Common myeloid progenitor, CD34-positive (primary cell): ENCODE measurements around the gene LPP.

Experiments
- CTCF ChIA-PET: fragments of 350-600 bp; sonication (Branson Sonifier 250); formaldehyde crosslinking; loops from one replicate; lab custom pipeline; 2021; ENCODE audit warnings: antibody characterized with exemption; lab: Charles Lee
- POLR2A ChIA-PET: fragments of 350-600 bp; sonication (Branson Sonifier 250); formaldehyde crosslinking; loops from one replicate; lab custom pipeline; 2021; ENCODE audit warnings: antibody characterized with exemption; lab: Charles Lee
- DNase-seq, 3 donors: peaks; one replicate each; pipeline versions ENCODE4 v3.0.0 to v3.0.0-alpha.2; 2013
- H3K27ac ChIP-seq, 2 experiments: 1 replicate in 1 of 2; 2 replicates in 1 of 2; pipeline ENCODE4 v1.7.0; 2013; ENCODE audit warnings: inconsistent platforms in 2 of 2, low read length in 2 of 2, mild to moderate bottlenecking in 2 of 2, low read depth in 1 of 2, moderate library complexity in 1 of 2; ENCODE audit not compliant: severe bottlenecking in 2 of 2, insufficient read depth in 1 of 2, poor library complexity in 1 of 2
- H3K27me3 ChIP-seq, 5 experiments: replicated peaks in 2 of 5; 1 replicate in 3 of 5; 2 replicates in 2 of 5; pipeline versions ENCODE4 v1.6.1 to v1.7.0; 2013; ENCODE audit warnings: low read length in 4 of 5, mild to moderate bottlenecking in 2 of 5, moderate library complexity in 2 of 5, inconsistent platforms in 1 of 5; ENCODE audit not compliant: insufficient read depth in 5 of 5, control insufficient read depth in 4 of 5
- H3K36me3 ChIP-seq, 4 experiments: 1 replicate in 2 of 4; 2 replicates in 2 of 4; pipeline versions ENCODE4 v1.6.1 to v1.7.0; 2013; ENCODE audit warnings: low read length in 3 of 4, control low read depth in 1 of 4, mild to moderate bottlenecking in 1 of 4; ENCODE audit not compliant: control insufficient read depth in 4 of 4, insufficient read depth in 4 of 4
- H3K4me1 ChIP-seq, 4 experiments: 1 replicate in 3 of 4; 2 replicates in 1 of 4; pipeline versions ENCODE4 v1.6.1 to v1.7.1; 2013; ENCODE audit warnings: low read length in 3 of 4, mild to moderate bottlenecking in 3 of 4, control low read depth in 1 of 4, inconsistent platforms in 1 of 4, moderate library complexity in 1 of 4; ENCODE audit not compliant: control insufficient read depth in 4 of 4, insufficient read depth in 4 of 4; ENCODE audit errors: control extremely low read depth in 1 of 4
- H3K4me3 ChIP-seq, 7 experiments: 1 replicate in 4 of 7; 2 replicates in 3 of 7; pipeline versions ENCODE4 v1.5.1 to v1.7.0; 2013; ENCODE audit warnings: mild to moderate bottlenecking in 7 of 7, low read length in 6 of 7, moderate library complexity in 6 of 7, inconsistent platforms in 2 of 7, low read depth in 2 of 7, control low read depth in 1 of 7; ENCODE audit not compliant: insufficient read depth in 4 of 7, control insufficient read depth in 1 of 7; ENCODE audit errors: extremely low read depth in 1 of 7
- H3K9me3 ChIP-seq, 5 experiments: 1 replicate in 4 of 5; 2 replicates in 1 of 5; pipeline versions ENCODE4 v1.6.1 to v1.7.1; 2013; ENCODE audit warnings: low read length in 4 of 5, mild to moderate bottlenecking in 2 of 5, inconsistent platforms in 1 of 5, low read depth in 1 of 5, moderate library complexity in 1 of 5; ENCODE audit not compliant: control insufficient read depth in 4 of 5, insufficient read depth in 2 of 5; ENCODE audit errors: control extremely low read depth in 1 of 5
- WGBS: methylation state at CpG from one replicate; pipeline ENCODE4 v1.1.5; 2013; ENCODE audit not compliant: insufficient coverage; 5-methylcytosine and 5-hydroxymethylcytosine counted together

LPP gene

DNA sequence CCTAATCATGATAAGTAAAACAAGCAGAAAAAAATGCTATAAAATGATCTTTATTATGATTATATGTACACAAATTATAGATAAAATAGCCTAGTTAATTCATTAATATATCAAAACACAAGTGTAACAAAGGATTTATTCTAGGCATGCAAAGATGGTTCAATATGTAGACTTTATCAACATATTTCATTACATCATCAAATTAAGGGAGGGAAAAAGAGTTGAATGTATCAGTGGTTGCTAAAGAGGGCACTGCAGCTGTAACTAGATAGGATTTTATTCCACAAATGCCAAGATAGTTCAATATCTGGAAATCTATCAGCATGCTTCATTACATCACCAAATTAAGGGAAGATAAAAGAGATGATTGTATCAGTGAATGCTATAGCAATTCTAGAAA lies 248.3 kb downstream of the LPP start:
- Histone ChIP-seq H3K4me3 (no peak overlapping the region), H3K36me3 (peaks cover 0 to 7% (median 6%) of the 10 kb centered on the region in 4 experiments), H3K27me3 (no peaks in the 10 kb centered on the region), H3K27ac (no peak overlapping the region), H3K9me3 (peaks cover 0 to 2% (median 0%) of the 10 kb centered on the region in 5 experiments), H3K4me1 (peaks cover 0 to 2% (median 0%) of the 10 kb centered on the region in 4 experiments)
- POLR2A ChIA-PET = no interaction called here
- no peak for DNase-seq
- CTCF ChIA-PET = interaction anchor here (0.5 kb wide), 1 partner anchor 255 kb away, joined by 3 read pairs; no protein-coding TSS in a partner anchor

DNA sequence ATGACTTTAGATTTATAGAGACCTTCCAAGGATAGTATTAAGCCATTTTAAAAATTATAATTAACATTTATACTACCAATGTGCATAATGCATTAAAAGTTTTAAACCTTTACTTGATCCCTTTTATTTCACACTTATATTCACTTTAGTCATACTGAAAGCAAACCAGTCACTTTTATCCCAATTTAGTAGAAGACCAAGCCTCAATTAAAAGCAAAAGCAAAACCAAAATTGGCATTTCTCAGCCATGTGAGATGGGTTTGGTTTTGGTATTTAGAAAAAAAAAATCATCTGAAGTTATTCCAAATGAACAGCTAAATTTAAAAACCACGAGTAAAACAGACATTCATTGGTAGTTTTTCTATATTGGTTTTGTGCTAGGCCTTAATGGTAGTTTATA lies 249.4 kb downstream of the LPP start:
- Histone ChIP-seq H3K27me3 (no peaks in the 10 kb centered on the region), H3K9me3 (peaks cover 0 to 2% (median 0%) of the 10 kb centered on the region in 5 experiments), H3K4me3 (no peak overlapping the region), H3K4me1 (no peaks in the 10 kb centered on the region), H3K27ac (no peak overlapping the region), H3K36me3 (peaks cover 0 to 8% (median 7%) of the 10 kb centered on the region in 4 experiments)
- POLR2A ChIA-PET = no interaction called here
- peak in 2 of 3 donors; percentile 41 to 45 for DNase-seq
- CTCF ChIA-PET = no interaction called here
- no CpG with 5 or more reads among the region's 1 CpG for WGBS

DNA sequence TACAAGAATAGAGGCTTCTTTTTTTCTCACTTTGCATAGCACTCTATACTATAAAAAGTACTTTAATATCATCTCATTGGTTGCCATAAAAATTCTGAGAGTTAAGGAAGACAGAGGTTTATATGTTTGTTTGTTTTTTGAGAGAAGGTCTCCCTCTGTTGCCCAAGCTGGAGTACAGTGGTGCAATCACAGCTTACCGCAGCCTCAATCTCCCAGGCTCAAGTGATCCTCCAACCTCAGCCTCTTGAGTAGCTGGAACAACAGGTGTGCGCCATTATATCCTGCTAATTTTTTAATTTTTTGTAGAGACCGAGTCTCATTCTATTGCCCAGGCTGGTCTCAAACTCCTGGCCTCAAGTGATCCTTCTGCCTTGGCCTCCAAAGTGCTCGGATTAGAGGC lies 250.2 kb downstream of the LPP start:
- peaks cover 0 to 2% (median 0%) of the 10 kb centered on the region in 5 experiments for H3K9me3 ChIP-seq
- no peaks in the 10 kb centered on the region for H3K27me3 ChIP-seq
- H3K4me3 ChIP-seq = no peak overlapping the region
- H3K27ac ChIP-seq = no peak overlapping the region
- ChIA-PET CTCF (no interaction called here), POLR2A (no interaction called here)
- H3K36me3 ChIP-seq = peaks cover 0 to 8% (median 7%) of the 10 kb centered on the region in 4 experiments
- 95% methylated on average over 4 of the region's 4 CpGs for WGBS
- no peaks in the 10 kb centered on the region for H3K4me1 ChIP-seq
- no peak for DNase-seq

DNA sequence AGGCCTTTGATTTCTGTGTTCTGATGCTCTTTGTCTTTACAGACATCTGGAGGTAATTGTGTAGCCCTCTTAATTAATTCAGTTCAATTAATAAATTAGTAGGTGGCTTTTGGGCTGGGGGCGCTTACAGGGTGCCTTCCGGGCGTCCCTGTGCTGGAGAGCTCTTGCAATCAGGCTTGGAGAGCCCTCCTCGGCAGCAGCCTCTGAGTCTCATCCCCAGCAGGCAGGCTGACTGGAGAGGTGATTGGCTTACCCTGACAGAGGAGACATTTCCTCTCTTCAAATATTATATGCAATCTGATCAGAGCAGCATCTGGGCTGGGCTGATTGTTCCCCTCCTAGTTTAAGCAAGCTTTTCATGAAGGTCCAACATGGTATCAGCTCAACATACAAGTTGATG lies 250.7 kb downstream of the LPP start:
- ChIA-PET CTCF (no interaction called here), POLR2A (no interaction called here)
- no peak for DNase-seq
- Histone ChIP-seq H3K27me3 (no peaks in the 10 kb centered on the region), H3K27ac (no peak overlapping the region), H3K9me3 (peaks cover 0 to 2% (median 0%) of the 10 kb centered on the region in 5 experiments), H3K4me1 (no peaks in the 10 kb centered on the region), H3K36me3 (peaks cover 0 to 8% (median 7%) of the 10 kb centered on the region in 4 experiments), H3K4me3 (no peak overlapping the region)
- WGBS = 98% methylated on average over 4 of the region's 4 CpGs

DNA sequence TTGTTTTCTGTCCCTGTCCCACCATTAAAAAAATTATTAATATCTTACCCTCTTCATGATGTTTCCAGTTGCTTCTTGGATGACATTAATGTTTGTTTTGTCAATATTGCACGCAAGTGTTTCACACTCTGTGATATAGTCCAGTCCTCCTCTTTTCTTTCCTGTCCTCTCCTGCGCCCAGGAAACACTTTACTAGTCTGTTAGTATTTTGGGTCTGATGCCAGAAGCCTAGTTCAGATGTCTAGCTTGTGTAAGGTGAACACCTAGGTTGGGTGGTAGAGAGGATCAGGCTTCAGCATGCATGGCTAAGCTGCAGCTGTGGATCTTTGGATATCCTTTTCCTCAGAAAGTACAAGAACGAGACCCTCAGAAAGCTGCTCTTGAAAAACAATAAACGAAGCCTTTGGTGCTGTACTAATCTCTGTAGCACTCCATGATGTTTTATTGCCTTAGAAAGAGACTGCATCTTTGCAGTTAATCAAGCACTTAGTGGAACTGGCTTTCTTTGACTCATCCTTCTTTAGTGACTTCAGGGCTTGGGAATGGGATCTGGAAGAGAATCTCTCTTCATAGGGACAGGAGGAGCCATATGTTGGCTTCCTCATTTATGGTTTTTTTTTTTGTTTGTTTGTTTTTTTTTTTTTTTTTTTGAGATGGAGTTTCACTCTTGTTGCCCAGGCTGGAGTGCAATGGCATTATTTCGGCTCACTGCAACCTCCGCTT lies 253.4 kb downstream of the LPP start:
- Histone ChIP-seq H3K9me3 (peaks cover 0 to under 1% (median 0%) of the 10 kb centered on the region in 5 experiments), H3K4me3 (no peak overlapping the region), H3K4me1 (no peaks in the 10 kb centered on the region), H3K36me3 (peaks cover 0 to 8% (median 7%) of the 10 kb centered on the region in 4 experiments), H3K27me3 (no peaks in the 10 kb centered on the region), H3K27ac (no peak overlapping the region)
- ChIA-PET POLR2A (no interaction called here), CTCF (interaction anchor here (1.2 kb wide), 1 partner anchor 14 kb away, joined by 5 read pairs; no protein-coding TSS in a partner anchor)
- 60% methylated on average over 3 of the region's 6 CpGs for WGBS
- DNase-seq = no peak

DNA sequence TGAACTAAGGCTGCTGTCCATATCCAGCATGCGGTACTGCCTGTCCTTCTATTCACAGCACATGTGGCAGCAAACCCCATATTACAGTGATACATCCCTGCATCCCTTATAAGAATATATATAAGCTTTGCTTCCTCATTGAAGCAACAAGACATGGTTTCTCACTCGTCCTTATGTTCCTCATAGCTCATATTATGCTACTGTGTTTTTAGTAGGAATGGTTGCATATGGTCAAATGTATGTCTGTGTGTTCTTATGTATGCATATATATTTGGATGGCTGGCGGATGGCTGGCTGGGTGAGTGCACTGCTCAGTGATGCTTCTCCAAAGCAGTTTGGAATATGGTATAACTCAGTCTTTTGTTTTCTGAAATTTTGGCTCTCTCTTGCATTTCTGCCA lies 254.9 kb downstream of the LPP start:
- 100% methylated on average over 2 of the region's 3 CpGs for WGBS
- Histone ChIP-seq H3K4me3 (no peak overlapping the region), H3K4me1 (no peaks in the 10 kb centered on the region), H3K36me3 (peaks cover 0 to 8% (median 7%) of the 10 kb centered on the region in 4 experiments), H3K9me3 (no peaks in the 10 kb centered on the region), H3K27ac (no peak overlapping the region), H3K27me3 (no peaks in the 10 kb centered on the region)
- POLR2A ChIA-PET = no interaction called here
- CTCF ChIA-PET = no interaction called here
- DNase-seq = no peak

DNA sequence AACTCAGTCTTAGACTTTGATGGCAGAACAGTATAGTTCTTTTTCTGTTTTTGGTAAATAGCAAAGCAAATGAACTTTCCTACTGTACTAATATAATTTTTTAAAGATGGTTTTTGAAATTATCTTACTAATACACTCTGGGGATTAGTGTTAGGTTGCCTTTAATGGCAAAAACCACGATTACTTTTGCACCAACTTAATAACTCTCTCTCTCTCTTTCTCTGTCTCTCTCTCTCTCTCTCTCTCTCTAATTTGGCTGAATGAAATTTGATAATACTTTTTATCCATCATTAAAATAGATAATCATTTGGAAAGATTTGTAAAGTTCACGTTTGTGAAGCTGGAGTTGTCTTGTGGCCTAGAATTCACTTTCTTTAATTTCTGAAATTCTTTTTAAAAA lies 257.8 kb downstream of the LPP start:
- no peak for DNase-seq
- Histone ChIP-seq H3K36me3 (peaks cover 0 to 3% (median under 1%) of the 10 kb centered on the region in 4 experiments), H3K4me3 (no peak overlapping the region), H3K27me3 (no peaks in the 10 kb centered on the region), H3K9me3 (no peaks in the 10 kb centered on the region), H3K4me1 (no peaks in the 10 kb centered on the region), H3K27ac (no peak overlapping the region)
- CTCF ChIA-PET = no interaction called here
- POLR2A ChIA-PET = no interaction called here
- WGBS = no CpG with 5 or more reads among the region's 2 CpGs
